K562 (cell line): ENCODE measurements around the gene KPNA1. TPM values are rescaled to one million over a fixed set of nuclear protein-coding genes. Genes with fewer than 3 reads are reported as not detected.

ENCODE experiments used
- CREB1 ChIP-seq, 2 experiments: sonication (generic) in 1 of 2; formaldehyde crosslinking in 1 of 2; IDR thresholded peaks; 2 replicates each; pipeline versions ENCODE4 v1.6.1 to v1.8.0; 2012 to 2022; ENCODE audit warnings: inconsistent platforms in 1 of 2, mild to moderate bottlenecking in 1 of 2, missing genetic modification reagents in 1 of 2, moderate library complexity in 1 of 2
- DACH1 ChIP-seq: fragments of 450-650 bp; IDR thresholded peaks from 2 replicates; pipeline ENCODE4 v1.6.1; 2018; ENCODE audit not compliant: partially characterized antibody
- ETV5 ChIP-seq: sonication (generic); formaldehyde crosslinking; IDR thresholded peaks from 2 replicates; pipeline ENCODE4 v1.4.0; 2020; ENCODE audit warnings: low read depth, mild to moderate bottlenecking, missing genetic modification reagents
- HEY1 ChIP-seq: fragments of 250-450 bp; sonication (Bioruptor Pico); IDR thresholded peaks from 2 replicates; pipeline ENCODE4 v1.5.0; 2020; ENCODE audit warnings: mild to moderate bottlenecking, moderate library complexity, borderline replicate concordance
- LCOR ChIP-seq: sonication (generic); formaldehyde crosslinking; IDR thresholded peaks from 2 replicates; pipeline ENCODE4 v1.8.0; 2022; ENCODE audit warnings: mild to moderate bottlenecking, missing genetic modification reagents
- MYNN ChIP-seq, 2 experiments: sonication (generic); formaldehyde crosslinking in 1 of 2; IDR thresholded peaks; 2 replicates each; pipeline versions ENCODE4 v1.5.0 to v1.6.1; 2016 to 2020; ENCODE audit warnings: antibody characterized with exemption in 1 of 2, missing genetic modification reagents in 1 of 2
- TEAD2 ChIP-seq: fragments of 450-650 bp; IDR thresholded peaks from 2 replicates; pipeline ENCODE4 v1.6.1; 2016; ENCODE audit warnings: missing genetic modification characterization, control low read depth, missing compliant biosample characterization
- TEAD4 ChIP-seq, 2 experiments: sonication (generic) in 1 of 2; formaldehyde crosslinking in 1 of 2; IDR thresholded peaks; 2 replicates each; pipeline versions ENCODE4 v1.6.1 to v1.8.0; 2012 to 2022; ENCODE audit warnings: borderline replicate concordance in 1 of 2, inconsistent platforms in 1 of 2, low read length in 1 of 2, mild to moderate bottlenecking in 1 of 2, missing genetic modification reagents in 1 of 2
- ZNF699 ChIP-seq: fragments of 250-450 bp; sonication (Bioruptor Pico); IDR thresholded peaks from 2 replicates; pipeline ENCODE4 v1.8.0; 2021; ENCODE audit warnings: mild to moderate bottlenecking, moderate library complexity; ENCODE audit not compliant: insufficient replicate concordance
- ZNF79 ChIP-seq: fragments of 250-450 bp; sonication (Bioruptor Pico); IDR thresholded peaks from 2 replicates; pipeline ENCODE4 v1.4.0; 2020; ENCODE audit warnings: low read depth, mild to moderate bottlenecking, moderate library complexity
- polyA plus RNA-seq, 8 experiments: library from polyadenylated mRNA; depleted of rRNA in 4 of 8; stranded (reverse) in 5 of 8; unstranded in 3 of 8; fragments of >200 nt; fragmentation: Nextera tagmentation in 2 of 8; fragmentation: Illumina TruSeq in 1 of 8; extraction: Ambion mirVana in 2 of 8; extraction: Trizol in 1 of 8; gene quantifications; 2 replicates each; pipeline versions ENCODE4 v1.2.1 to v1.2.3, GENCODE V29; 2011 to 2014; ENCODE audit warnings: inconsistent platforms in 1 of 8, missing spikeins in 1 of 8
- total RNA-seq, 7 experiments: library from RNA; depleted of rRNA in 6 of 7; stranded (reverse); fragments of >200 nt in 6 of 7; fragmentation: Illumina TruSeq in 2 of 7; extraction: Trizol in 2 of 7; gene quantifications; 2 replicates each; pipeline versions ENCODE4 v1.2.1 to v1.2.3, GENCODE V29; 2011 to 2021; ENCODE audit warnings: low replicate concordance in 1 of 7
- TF ChIP-seq, protein P1 (sequence below), 2 experiments: fragments of 450-650 bp; conservative IDR thresholded peaks; 2 replicates each; pipeline ENCODE4 v1.6.1; 2017; ENCODE audit warnings: mild to moderate bottlenecking in 2 of 2, moderate library complexity in 2 of 2
- TF ChIP-seq, protein P2 (sequence below): IDR thresholded peaks from 2 replicates; pipeline ENCODE4 v1.6.1; 2014; ENCODE audit warnings: antibody characterized with exemption
- TF ChIP-seq, protein P3 (sequence below): sonication (generic); formaldehyde crosslinking; IDR thresholded peaks from 2 replicates; pipeline ENCODE4 v1.8.0; 2022; ENCODE audit warnings: mild to moderate bottlenecking, missing genetic modification reagents, borderline replicate concordance
- TF ChIP-seq, protein P4 (sequence below): sonication (generic); formaldehyde crosslinking; IDR thresholded peaks from 2 replicates; pipeline ENCODE4 v1.8.0; 2022; ENCODE audit warnings: mild to moderate bottlenecking, missing genetic modification reagents
- TF ChIP-seq, protein P5 (sequence below): IDR thresholded peaks from 2 replicates; pipeline ENCODE4 v1.6.1; 2016; ENCODE audit warnings: missing genetic modification characterization, missing compliant biosample characterization
- TF ChIP-seq, protein P6 (sequence below): fragments of 250-450 bp; sonication (Bioruptor Pico); IDR thresholded peaks from 2 replicates; pipeline ENCODE4 v1.5.1; 2021; ENCODE audit warnings: mild to moderate bottlenecking

The KPNA1 gene
- total and polyA plus RNA-seq, 9 of the 15 experiments (the other 6 are each of a cell fraction or from before 2014, with no cell fraction given): 9.3 to 53.8 (median 33.5) TPM

DNA sequence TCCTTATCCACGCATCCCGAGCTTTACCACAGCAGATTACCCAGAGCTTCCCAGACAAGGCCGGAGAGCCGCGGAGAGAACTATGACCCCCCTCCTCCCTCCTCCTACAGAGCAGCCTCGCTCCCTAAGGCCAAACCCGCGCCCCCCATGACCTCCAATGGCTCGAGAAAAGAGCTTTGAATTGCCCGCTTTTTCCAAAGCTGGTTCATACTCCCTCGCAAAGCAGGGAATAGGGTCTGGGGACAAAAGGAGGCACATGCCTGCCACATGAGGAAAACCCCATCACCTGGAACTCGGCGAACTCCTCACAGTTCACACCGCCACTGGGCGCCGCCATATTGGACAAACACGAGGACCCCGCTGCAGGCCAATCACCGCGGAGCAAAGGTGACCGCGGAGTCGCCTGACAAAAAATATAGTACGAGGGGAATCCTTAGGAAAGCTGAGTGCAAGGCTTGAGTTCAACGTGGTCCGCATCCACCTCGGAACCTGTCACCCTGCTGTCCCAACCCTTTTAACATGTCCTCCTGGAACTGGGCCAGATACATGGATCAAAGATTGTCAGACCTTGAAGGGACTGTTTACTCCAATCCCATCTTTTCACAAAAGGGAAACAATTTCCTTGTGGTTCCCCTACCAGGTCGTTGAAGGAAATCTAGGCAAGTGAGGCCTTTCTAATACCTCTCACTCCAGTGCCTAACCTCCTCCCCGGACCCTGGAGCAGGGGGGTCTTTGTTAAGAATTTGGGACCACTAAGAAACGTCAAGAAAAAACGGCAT, 131.7 kb downstream of the KPNA1 start, which contains the start of gene MIX23 (continued):
- TF ChIP-seq, protein P1, sequence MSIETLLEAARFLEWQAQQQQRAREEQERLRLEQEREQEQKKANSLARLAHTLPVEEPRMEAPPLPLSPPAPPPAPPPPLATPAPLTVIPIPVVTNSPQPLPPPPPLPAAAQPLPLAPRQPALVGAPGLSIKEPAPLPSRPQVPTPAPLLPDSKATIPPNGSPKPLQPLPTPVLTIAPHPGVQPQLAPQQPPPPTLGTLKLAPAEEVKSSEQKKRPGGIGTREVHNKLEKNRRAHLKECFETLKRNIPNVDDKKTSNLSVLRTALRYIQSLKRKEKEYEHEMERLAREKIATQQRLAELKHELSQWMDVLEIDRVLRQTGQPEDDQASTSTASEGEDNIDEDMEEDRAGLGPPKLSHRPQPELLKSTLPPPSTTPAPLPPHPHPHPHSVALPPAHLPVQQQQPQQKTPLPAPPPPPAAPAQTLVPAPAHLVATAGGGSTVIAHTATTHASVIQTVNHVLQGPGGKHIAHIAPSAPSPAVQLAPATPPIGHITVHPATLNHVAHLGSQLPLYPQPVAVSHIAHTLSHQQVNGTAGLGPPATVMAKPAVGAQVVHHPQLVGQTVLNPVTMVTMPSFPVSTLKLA (conservative IDR thresholded peaks at IDR 0.05): peak; percentile 67 to 88
- TF ChIP-seq, protein P2, sequence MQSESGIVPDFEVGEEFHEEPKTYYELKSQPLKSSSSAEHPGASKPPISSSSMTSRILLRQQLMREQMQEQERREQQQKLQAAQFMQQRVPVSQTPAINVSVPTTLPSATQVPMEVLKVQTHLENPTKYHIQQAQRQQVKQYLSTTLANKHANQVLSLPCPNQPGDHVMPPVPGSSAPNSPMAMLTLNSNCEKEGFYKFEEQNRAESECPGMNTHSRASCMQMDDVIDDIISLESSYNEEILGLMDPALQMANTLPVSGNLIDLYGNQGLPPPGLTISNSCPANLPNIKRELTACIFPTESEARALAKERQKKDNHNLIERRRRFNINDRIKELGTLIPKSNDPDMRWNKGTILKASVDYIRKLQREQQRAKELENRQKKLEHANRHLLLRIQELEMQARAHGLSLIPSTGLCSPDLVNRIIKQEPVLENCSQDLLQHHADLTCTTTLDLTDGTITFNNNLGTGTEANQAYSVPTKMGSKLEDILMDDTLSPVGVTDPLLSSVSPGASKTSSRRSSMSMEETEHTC: no peak
- TF ChIP-seq ZNF699 (CRISPR knock-in tag): no peak
- TF ChIP-seq ZNF79 (CRISPR knock-in tag): no peak
- TF ChIP-seq, protein P3, sequence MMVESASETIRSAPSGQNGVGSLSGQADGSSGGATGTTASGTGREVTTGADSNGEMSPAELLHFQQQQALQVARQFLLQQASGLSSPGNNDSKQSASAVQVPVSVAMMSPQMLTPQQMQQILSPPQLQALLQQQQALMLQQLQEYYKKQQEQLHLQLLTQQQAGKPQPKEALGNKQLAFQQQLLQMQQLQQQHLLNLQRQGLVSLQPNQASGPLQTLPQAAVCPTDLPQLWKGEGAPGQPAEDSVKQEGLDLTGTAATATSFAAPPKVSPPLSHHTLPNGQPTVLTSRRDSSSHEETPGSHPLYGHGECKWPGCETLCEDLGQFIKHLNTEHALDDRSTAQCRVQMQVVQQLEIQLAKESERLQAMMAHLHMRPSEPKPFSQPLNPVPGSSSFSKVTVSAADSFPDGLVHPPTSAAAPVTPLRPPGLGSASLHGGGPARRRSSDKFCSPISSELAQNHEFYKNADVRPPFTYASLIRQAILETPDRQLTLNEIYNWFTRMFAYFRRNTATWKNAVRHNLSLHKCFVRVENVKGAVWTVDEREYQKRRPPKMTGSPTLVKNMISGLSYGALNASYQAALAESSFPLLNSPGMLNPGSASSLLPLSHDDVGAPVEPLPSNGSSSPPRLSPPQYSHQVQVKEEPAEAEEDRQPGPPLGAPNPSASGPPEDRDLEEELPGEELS (CRISPR knock-in tag): no peak
- TF ChIP-seq LCOR (CRISPR knock-in tag): no peak
- no peak for TF ChIP-seq ETV5
- TF ChIP-seq MYNN (IDR thresholded peaks at IDR 0.05): no peak
- TF ChIP-seq MYNN (CRISPR knock-in tag; IDR thresholded peaks at IDR 0.05): no peak
- TF ChIP-seq, protein P4, sequence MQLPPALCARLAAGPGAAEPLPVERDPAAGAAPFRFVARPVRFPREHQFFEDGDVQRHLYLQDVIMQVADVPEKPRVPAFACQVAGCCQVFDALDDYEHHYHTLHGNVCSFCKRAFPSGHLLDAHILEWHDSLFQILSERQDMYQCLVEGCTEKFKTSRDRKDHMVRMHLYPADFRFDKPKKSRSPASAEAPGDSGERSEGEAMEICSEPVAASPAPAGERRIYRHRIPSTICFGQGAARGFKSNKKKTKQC: no peak
- no peak for TF ChIP-seq TEAD2 (tag)
- no peak for TF ChIP-seq DACH1
- no peak for TF ChIP-seq CREB1 (IDR thresholded peaks at IDR 0.05)
- no peak for TF ChIP-seq CREB1 (CRISPR knock-in tag; IDR thresholded peaks at IDR 0.05)
- TF ChIP-seq HEY1 (CRISPR knock-in tag): no peak
- no peak for TF ChIP-seq TEAD4 (IDR thresholded peaks at IDR 0.05; ENCODE audit: low read length)
- no peak for TF ChIP-seq TEAD4 (CRISPR knock-in tag; IDR thresholded peaks at IDR 0.05; ENCODE audit: borderline replicate concordance)
- TF ChIP-seq, protein P5, sequence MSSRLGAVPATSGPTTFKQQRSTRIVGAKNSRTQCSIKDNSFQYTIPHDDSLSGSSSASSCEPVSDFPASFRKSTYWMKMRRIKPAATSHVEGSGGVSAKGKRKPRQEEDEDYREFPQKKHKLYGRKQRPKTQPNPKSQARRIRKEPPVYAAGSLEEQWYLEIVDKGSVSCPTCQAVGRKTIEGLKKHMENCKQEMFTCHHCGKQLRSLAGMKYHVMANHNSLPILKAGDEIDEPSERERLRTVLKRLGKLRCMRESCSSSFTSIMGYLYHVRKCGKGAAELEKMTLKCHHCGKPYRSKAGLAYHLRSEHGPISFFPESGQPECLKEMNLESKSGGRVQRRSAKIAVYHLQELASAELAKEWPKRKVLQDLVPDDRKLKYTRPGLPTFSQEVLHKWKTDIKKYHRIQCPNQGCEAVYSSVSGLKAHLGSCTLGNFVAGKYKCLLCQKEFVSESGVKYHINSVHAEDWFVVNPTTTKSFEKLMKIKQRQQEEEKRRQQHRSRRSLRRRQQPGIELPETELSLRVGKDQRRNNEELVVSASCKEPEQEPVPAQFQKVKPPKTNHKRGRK (tag): no peak
- TF ChIP-seq, protein P6, sequence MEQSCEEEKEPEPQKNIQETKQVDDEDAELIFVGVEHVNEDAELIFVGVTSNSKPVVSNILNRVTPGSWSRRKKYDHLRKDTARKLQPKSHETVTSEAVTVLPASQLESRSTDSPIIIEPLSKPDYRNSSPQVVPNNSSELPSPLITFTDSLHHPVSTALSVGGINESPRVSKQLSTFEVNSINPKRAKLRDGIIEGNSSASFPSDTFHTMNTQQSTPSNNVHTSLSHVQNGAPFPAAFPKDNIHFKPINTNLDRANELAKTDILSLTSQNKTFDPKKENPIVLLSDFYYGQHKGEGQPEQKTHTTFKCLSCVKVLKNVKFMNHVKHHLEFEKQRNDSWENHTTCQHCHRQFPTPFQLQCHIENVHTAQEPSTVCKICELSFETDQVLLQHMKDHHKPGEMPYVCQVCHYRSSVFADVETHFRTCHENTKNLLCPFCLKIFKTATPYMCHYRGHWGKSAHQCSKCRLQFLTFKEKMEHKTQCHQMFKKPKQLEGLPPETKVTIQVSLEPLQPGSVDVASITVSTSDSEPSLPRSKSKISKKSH: no peak
